ENCODE results near the gene AGMO. TPM values are rescaled to one million over a fixed set of nuclear protein-coding genes. Genes with fewer than 3 reads are reported as not detected.

Gene AGMO
- total and polyA plus RNA-seq, 2 experiments from 2014 or later = 0.42 to 0.55 TPM

DNA sequence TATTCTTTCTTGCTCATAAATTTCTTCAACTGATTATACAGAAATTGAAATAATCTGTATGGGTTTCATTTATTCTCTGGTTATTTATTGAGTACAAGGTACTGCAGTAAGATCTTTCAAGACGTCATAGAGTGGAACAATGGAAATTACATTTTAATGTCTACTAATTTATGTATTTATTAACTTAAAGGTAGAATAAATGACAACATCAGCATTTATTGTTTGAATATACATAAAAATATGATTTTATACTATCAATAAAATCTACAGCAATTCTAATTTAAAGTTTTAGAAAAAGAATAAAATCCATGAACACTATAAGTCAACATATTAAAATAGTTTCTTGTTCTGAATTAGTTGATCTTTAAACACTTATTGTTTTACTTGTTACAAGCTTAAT, 158.5 kb downstream of the AGMO start (continued):
- TF ChIP-seq, protein P1, sequence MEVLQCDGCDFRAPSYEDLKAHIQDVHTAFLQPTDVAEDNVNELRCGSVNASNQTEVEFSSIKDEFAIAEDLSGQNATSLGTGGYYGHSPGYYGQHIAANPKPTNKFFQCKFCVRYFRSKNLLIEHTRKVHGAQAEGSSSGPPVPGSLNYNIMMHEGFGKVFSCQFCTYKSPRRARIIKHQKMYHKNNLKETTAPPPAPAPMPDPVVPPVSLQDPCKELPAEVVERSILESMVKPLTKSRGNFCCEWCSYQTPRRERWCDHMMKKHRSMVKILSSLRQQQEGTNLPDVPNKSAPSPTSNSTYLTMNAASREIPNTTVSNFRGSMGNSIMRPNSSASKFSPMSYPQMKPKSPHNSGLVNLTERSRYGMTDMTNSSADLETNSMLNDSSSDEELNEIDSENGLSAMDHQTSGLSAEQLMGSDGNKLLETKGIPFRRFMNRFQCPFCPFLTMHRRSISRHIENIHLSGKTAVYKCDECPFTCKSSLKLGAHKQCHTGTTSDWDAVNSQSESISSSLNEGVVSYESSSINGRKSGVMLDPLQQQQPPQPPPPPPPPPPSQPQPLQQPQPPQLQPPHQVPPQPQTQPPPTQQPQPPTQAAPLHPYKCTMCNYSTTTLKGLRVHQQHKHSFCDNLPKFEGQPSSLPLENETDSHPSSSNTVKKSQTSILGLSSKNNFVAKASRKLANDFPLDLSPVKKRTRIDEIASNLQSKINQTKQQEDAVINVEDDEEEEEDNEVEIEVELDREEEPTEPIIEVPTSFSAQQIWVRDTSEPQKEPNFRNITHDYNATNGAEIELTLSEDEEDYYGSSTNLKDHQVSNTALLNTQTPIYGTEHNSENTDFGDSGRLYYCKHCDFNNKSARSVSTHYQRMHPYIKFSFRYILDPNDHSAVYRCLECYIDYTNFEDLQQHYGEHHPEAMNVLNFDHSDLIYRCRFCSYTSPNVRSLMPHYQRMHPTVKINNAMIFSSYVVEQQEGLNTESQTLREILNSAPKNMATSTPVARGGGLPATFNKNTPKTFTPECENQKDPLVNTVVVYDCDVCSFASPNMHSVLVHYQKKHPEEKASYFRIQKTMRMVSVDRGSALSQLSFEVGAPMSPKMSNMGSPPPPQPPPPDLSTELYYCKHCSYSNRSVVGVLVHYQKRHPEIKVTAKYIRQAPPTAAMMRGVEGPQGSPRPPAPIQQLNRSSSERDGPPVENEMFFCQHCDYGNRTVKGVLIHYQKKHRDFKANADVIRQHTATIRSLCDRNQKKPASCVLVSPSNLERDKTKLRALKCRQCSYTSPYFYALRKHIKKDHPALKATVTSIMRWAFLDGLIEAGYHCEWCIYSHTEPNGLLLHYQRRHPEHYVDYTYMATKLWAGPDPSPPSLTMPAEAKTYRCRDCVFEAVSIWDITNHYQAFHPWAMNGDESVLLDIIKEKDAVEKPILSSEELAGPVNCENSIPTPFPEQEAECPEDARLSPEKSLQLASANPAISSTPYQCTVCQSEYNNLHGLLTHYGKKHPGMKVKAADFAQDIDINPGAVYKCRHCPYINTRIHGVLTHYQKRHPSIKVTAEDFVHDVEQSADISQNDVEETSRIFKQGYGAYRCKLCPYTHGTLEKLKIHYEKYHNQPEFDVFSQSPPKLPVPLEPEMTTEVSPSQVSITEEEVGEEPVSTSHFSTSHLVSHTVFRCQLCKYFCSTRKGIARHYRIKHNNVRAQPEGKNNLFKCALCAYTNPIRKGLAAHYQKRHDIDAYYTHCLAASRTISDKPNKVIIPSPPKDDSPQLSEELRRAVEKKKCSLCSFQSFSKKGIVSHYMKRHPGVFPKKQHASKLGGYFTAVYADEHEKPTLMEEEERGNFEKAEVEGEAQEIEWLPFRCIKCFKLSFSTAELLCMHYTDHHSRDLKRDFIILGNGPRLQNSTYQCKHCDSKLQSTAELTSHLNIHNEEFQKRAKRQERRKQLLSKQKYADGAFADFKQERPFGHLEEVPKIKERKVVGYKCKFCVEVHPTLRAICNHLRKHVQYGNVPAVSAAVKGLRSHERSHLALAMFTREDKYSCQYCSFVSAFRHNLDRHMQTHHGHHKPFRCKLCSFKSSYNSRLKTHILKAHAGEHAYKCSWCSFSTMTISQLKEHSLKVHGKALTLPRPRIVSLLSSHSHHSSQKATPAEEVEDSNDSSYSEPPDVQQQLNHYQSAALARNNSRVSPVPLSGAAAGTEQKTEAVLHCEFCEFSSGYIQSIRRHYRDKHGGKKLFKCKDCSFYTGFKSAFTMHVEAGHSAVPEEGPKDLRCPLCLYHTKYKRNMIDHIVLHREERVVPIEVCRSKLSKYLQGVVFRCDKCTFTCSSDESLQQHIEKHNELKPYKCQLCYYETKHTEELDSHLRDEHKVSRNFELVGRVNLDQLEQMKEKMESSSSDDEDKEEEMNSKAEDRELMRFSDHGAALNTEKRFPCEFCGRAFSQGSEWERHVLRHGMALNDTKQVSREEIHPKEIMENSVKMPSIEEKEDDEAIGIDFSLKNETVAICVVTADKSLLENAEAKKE (CRISPR knock-in tag; IDR thresholded peaks at IDR 0.05) = no peak
- TF ChIP-seq POLR2AphosphoS5 (IDR thresholded peaks at IDR 0.05; ENCODE audit: low read depth) (no peak), EZH2phosphoT487 (IDR thresholded peaks at IDR 0.05; ENCODE audit: unreplicated experiment) (no peak), EZH2 (IDR thresholded peaks at IDR 0.05; ENCODE audit: low read depth, unreplicated experiment) (no peak)
- TF ChIP-seq, protein P2, sequence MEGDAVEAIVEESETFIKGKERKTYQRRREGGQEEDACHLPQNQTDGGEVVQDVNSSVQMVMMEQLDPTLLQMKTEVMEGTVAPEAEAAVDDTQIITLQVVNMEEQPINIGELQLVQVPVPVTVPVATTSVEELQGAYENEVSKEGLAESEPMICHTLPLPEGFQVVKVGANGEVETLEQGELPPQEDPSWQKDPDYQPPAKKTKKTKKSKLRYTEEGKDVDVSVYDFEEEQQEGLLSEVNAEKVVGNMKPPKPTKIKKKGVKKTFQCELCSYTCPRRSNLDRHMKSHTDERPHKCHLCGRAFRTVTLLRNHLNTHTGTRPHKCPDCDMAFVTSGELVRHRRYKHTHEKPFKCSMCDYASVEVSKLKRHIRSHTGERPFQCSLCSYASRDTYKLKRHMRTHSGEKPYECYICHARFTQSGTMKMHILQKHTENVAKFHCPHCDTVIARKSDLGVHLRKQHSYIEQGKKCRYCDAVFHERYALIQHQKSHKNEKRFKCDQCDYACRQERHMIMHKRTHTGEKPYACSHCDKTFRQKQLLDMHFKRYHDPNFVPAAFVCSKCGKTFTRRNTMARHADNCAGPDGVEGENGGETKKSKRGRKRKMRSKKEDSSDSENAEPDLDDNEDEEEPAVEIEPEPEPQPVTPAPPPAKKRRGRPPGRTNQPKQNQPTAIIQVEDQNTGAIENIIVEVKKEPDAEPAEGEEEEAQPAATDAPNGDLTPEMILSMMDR (conservative IDR thresholded peaks at IDR 0.05; ENCODE audit: low read depth in 2 of 2) = no peak
- TF ChIP-seq, protein P3, sequence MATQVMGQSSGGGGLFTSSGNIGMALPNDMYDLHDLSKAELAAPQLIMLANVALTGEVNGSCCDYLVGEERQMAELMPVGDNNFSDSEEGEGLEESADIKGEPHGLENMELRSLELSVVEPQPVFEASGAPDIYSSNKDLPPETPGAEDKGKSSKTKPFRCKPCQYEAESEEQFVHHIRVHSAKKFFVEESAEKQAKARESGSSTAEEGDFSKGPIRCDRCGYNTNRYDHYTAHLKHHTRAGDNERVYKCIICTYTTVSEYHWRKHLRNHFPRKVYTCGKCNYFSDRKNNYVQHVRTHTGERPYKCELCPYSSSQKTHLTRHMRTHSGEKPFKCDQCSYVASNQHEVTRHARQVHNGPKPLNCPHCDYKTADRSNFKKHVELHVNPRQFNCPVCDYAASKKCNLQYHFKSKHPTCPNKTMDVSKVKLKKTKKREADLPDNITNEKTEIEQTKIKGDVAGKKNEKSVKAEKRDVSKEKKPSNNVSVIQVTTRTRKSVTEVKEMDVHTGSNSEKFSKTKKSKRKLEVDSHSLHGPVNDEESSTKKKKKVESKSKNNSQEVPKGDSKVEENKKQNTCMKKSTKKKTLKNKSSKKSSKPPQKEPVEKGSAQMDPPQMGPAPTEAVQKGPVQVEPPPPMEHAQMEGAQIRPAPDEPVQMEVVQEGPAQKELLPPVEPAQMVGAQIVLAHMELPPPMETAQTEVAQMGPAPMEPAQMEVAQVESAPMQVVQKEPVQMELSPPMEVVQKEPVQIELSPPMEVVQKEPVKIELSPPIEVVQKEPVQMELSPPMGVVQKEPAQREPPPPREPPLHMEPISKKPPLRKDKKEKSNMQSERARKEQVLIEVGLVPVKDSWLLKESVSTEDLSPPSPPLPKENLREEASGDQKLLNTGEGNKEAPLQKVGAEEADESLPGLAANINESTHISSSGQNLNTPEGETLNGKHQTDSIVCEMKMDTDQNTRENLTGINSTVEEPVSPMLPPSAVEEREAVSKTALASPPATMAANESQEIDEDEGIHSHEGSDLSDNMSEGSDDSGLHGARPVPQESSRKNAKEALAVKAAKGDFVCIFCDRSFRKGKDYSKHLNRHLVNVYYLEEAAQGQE (IDR thresholded peaks at IDR 0.05; ENCODE audit: unreplicated experiment) = no peak
